ENCODE data around the gene ITPK1. TPM values are rescaled to one million over a fixed set of nuclear protein-coding genes. Genes with fewer than 3 reads are reported as not detected.

ITPK1 gene
- total RNA-seq, 3 donors from 2014 or later (not counting 1 experiment from before 2014, with no cell fraction given), result 73.2 to 74.8 (median 74.4) TPM

DNA sequence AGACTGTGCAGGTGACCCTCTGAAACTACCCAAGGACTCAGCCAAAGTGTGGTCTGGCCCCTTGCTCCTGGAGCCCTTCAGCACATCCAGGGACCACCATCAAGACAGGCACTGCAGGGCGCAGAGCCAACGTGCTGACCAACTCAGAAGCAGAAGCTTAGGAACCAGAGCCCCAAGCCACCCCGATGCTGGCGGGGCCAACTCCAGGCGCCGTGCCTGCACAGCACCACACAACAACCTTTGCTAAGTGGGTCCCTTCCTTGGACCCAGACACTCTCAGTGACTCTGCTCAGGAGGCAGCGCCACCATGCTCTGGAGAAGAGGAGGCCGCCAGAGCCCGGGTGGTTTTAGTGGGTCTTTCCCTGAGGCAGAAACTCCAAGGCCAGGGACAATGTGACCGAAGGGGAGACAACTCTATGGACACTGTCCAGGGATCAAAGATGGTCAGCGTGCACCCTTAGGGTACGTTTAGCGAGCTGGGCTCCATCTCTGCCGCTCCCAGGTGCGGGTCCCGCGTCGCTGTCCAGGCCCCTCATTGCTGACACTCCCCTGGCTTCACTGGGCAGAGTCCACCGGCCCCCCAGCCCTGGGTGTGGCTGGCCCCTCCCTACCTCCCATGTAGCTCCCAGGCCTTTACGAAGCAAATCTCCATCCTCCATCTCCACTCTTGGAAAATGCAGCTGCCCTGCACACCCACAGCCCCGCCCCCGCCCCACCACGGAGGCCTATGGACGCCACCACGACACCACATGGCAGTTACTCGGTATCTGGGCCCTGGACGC, 176.6 kb downstream of the ITPK1 start:
- H3K36me3 ChIP-seq (ENCODE audit: control insufficient read depth, insufficient read depth, low read length), result peaks cover 28% of the 10 kb centered on the region

DNA sequence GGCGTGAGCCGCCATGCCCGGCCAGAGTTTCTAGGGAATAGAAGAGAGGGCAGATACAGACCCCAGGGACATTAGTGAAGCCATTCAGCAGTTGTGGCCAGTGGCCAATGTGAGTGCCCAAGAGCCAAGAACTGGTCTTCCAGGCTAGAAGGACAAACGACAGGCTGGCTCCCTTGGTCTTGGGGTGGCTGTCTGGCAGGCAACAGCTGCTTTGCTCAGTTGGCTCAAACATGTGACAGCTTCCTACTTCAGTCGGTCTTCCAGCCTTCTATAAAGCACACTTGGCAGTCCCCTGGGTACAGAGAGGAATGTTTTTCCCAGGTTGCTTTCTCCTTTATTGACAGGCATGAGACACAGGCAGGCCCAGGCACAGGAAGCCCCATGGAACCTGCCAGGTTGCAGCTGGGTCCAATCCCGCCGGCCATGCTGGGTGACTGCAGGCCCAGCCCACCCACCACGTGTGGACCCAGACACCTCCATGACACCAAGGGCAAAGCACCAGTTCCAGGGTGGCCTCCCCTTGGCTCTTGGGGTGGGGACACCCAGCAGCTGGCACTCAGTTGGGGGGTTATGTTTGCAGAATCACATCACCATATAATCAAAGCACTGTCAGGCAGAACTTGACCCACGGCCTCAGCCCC, 177.4 kb downstream of the ITPK1 start:
- TF ChIP-seq, protein P1, sequence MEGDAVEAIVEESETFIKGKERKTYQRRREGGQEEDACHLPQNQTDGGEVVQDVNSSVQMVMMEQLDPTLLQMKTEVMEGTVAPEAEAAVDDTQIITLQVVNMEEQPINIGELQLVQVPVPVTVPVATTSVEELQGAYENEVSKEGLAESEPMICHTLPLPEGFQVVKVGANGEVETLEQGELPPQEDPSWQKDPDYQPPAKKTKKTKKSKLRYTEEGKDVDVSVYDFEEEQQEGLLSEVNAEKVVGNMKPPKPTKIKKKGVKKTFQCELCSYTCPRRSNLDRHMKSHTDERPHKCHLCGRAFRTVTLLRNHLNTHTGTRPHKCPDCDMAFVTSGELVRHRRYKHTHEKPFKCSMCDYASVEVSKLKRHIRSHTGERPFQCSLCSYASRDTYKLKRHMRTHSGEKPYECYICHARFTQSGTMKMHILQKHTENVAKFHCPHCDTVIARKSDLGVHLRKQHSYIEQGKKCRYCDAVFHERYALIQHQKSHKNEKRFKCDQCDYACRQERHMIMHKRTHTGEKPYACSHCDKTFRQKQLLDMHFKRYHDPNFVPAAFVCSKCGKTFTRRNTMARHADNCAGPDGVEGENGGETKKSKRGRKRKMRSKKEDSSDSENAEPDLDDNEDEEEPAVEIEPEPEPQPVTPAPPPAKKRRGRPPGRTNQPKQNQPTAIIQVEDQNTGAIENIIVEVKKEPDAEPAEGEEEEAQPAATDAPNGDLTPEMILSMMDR (IDR thresholded peaks at IDR 0.05), result no peak
- Mint-ChIP-seq H3K36me3 (no peaks in the 10 kb centered on the region), H3K27ac (no peak overlapping the region), H3K9me3 (no peaks in the 10 kb centered on the region), H3K4me3 (no peak overlapping the region), H3K4me1 (no peaks in the 10 kb centered on the region), H3K27me3 (ENCODE audit: low read depth in 2 of 2) (no peaks in the 10 kb centered on the region)
- DNase-seq (no peak), ATAC-seq (no peak)
- Histone ChIP-seq H3K4me3 (ENCODE audit: low read length) (no peak overlapping the region), H3K4me1 (ENCODE audit: control insufficient read depth, insufficient read depth, low read length) (no peaks in the 10 kb centered on the region), H3K36me3 (ENCODE audit: control insufficient read depth, insufficient read depth, low read length) (peaks cover 23% of the 10 kb centered on the region), H3K9me3 (ENCODE audit: control insufficient read depth, insufficient read depth, low read length) (no peaks in the 10 kb centered on the region), H3K27ac (ENCODE audit: low read length) (no peak overlapping the region), H3K27me3 (ENCODE audit: control insufficient read depth, insufficient read depth, low read length) (no peaks in the 10 kb centered on the region)
- intact Hi-C loops (cut with micrococcal nuclease), result no loop called here
- WGBS (ENCODE audit: insufficient coverage), result 92% methylated on average over 9 of the region's 9 CpGs

More for the DNA sequence above, 176.6 kb downstream of the ITPK1 start:
- H3K4me3 ChIP-seq (ENCODE audit: low read length), result no peak overlapping the region
- Mint-ChIP-seq H3K27me3 (ENCODE audit: low read depth in 2 of 2) (no peaks in the 10 kb centered on the region), H3K9me3 (no peaks in the 10 kb centered on the region), H3K4me1 (no peaks in the 10 kb centered on the region), H3K27ac (no peak overlapping the region), H3K36me3 (no peaks in the 10 kb centered on the region), H3K4me3 (no peak overlapping the region)
- H3K27ac ChIP-seq (ENCODE audit: low read length), result no peak overlapping the region
- H3K9me3 ChIP-seq (ENCODE audit: control insufficient read depth, insufficient read depth, low read length), result no peaks in the 10 kb centered on the region
- TF ChIP-seq, protein P1 (IDR thresholded peaks at IDR 0.05), result no peak
- DNase-seq (no peak), ATAC-seq (no peak)
- H3K4me1 ChIP-seq (ENCODE audit: control insufficient read depth, insufficient read depth, low read length), result no peaks in the 10 kb centered on the region
- intact Hi-C loops (cut with micrococcal nuclease), result no loop called here
- H3K27me3 ChIP-seq (ENCODE audit: control insufficient read depth, insufficient read depth, low read length), result no peaks in the 10 kb centered on the region
- 92% methylated on average over 27 of the region's 27 CpGs for WGBS (ENCODE audit: insufficient coverage)

DNA sequence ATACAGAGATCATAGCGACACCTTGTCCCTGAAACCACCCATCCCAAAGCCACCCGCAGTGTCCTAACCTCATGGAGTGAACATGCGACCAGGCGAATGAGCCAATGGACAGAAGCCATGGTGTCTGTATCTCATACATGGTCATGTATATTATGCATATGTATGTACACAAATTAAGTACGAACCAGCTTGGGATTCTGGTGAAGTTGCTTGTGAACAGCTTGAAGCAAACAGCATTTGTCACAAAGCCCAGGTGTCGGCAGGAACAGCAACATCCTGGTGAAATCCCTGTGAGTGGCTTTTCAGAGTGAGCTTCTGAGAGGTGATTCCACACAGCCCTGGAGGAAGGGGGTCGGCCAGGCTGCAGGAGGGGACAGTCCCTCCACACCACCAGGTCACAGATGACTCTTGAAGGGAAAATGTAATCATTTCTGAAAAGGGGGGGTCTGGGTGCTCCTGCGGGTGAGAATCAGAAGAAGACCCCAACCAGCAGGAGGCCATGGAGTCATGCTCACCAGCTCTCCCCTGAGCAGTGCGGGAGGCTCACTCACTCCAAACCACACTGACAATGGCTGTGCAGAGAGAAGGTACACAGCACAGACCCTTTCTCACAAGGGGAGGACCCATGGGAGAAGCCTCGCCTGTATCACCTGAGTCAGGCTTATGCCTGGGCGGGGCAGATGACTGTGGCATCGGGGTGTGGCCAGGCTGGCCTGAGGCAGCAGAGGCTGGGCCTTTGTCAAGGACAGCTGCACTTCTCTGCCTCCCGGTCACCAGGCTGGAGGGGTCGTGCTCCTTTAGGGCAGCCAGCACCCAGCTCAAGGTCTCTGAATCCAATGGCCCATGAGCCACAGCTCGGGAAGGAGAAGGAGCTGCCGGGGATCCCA, 178.4 kb downstream of the ITPK1 start:
- Histone ChIP-seq H3K4me3 (ENCODE audit: low read length) (no peak overlapping the region), H3K27ac (ENCODE audit: low read length) (no peak overlapping the region), H3K9me3 (ENCODE audit: control insufficient read depth, insufficient read depth, low read length) (no peaks in the 10 kb centered on the region), H3K4me1 (ENCODE audit: control insufficient read depth, insufficient read depth, low read length) (no peaks in the 10 kb centered on the region), H3K27me3 (ENCODE audit: control insufficient read depth, insufficient read depth, low read length) (no peaks in the 10 kb centered on the region), H3K36me3 (ENCODE audit: control insufficient read depth, insufficient read depth, low read length) (peaks cover 21% of the 10 kb centered on the region)
- Mint-ChIP-seq H3K4me3 (no peak overlapping the region), H3K4me1 (no peaks in the 10 kb centered on the region), H3K27me3 (ENCODE audit: low read depth in 2 of 2) (no peaks in the 10 kb centered on the region), H3K27ac (no peak overlapping the region), H3K36me3 (no peaks in the 10 kb centered on the region), H3K9me3 (no peaks in the 10 kb centered on the region)
- TF ChIP-seq, protein P1 (IDR thresholded peaks at IDR 0.05), result no peak
- 91% methylated on average over 15 of the region's 16 CpGs for WGBS (ENCODE audit: insufficient coverage)
- DNase-seq, result no peak
- no peak for ATAC-seq
- intact Hi-C loops (cut with micrococcal nuclease), result no loop called here
